ENCODE results near the gene OR2D2.
"Not testable (repeated sequence)": the region's sequence is repeated elsewhere in the genome, so short reads cannot be mapped to it uniquely, and the experiment has no call there.

Gene OR2D2

GRCh38 chr11:6920702-6921101 is 28.4 kb upstream of the OR2D2 start, which contains the start of gene OR2D3:
Gene OR2D3, plus strand, starts transcription at chr11:6921002. Its CDS starts 0 bp downstream, at chr11:6921002.
- Histone ChIP-seq H4K20me1 (ENCODE audit: insufficient read depth, low read length) (no peaks in the 10 kb centered on the region), H2AFZ (ENCODE audit: low read depth, low read length) (no peak within 1 kb of the TSS), H3K27ac (ENCODE audit: low read length) (no peak within 1 kb of the TSS), H3K9ac (ENCODE audit: low read depth, low read length) (no peak within 1 kb of the TSS), H3K9me3 (ENCODE audit: insufficient read depth, low read length, severe bottlenecking) (no peaks in the 10 kb centered on the region), H3K4me2 (ENCODE audit: insufficient read depth, low read length) (no peak within 1 kb of the TSS), H3K27me3 (ENCODE audit: insufficient read depth, low read length, poor library complexity) (no peaks in the 10 kb centered on the region), H3K36me3 (ENCODE audit: insufficient read depth, low read length) (peaks cover 5% of the 10 kb centered on the region; the same call in 1 of the 2 replicates), H3K4me3 (ENCODE audit: low read depth in 1 of 2, low read length in 2 of 2) (no peak within 1 kb of the TSS), H3K79me2 (ENCODE audit: insufficient read depth, low read length) (no peaks in the 10 kb centered on the region), H3K4me1 (ENCODE audit: insufficient read depth, low read length) (peaks cover 4% of the 10 kb centered on the region)
- TF ChIP-seq EZH2 (IDR thresholded peaks at IDR 0.05; ENCODE audit: borderline replicate concordance, low read depth, low read length, severe bottlenecking), result no peak
- no peak for TF ChIP-seq CTCF (IDR thresholded peaks at IDR 0.05; ENCODE audit: borderline replicate concordance, extremely low read depth, low read length, poor library complexity, severe bottlenecking)
- DNase-seq (no peak), ATAC-seq (ENCODE audit: insufficient read depth, low read depth) (no peak)

- no peaks in the 10 kb centered on the region for H3K4me1 ChIP-seq (ENCODE audit: insufficient read depth, low read length)
- H3K79me2 ChIP-seq (ENCODE audit: insufficient read depth, low read length), result no peaks in the 10 kb centered on the region
- H3K27ac ChIP-seq (ENCODE audit: low read length), result no peak overlapping the region
- no peak overlapping the region for H3K4me3 ChIP-seq (ENCODE audit: low read depth in 1 of 2, low read length in 2 of 2)
- ATAC-seq (ENCODE audit: insufficient read depth, low read depth) (no peak), DNase-seq (no peak)
- TF ChIP-seq EZH2 (IDR thresholded peaks at IDR 0.05; ENCODE audit: borderline replicate concordance, low read depth, low read length, severe bottlenecking) (no peak), CTCF (IDR thresholded peaks at IDR 0.05; ENCODE audit: borderline replicate concordance, extremely low read depth, low read length, poor library complexity, severe bottlenecking) (no peak)
- H3K9me3 ChIP-seq (ENCODE audit: insufficient read depth, low read length, severe bottlenecking), result no peaks in the 10 kb centered on the region
- no peak overlapping the region for H3K9ac ChIP-seq (ENCODE audit: low read depth, low read length)
- no peaks in the 10 kb centered on the region for H4K20me1 ChIP-seq (ENCODE audit: insufficient read depth, low read length)
- H3K27me3 ChIP-seq (ENCODE audit: insufficient read depth, low read length, poor library complexity), result no peaks in the 10 kb centered on the region
- H2AFZ ChIP-seq (ENCODE audit: low read depth, low read length), result no peak overlapping the region
- peaks cover 5% of the 10 kb centered on the region; the same call in 1 of the 2 replicates for H3K36me3 ChIP-seq (ENCODE audit: insufficient read depth, low read length)
- no peak overlapping the region for H3K4me2 ChIP-seq (ENCODE audit: insufficient read depth, low read length)
Observed at GRCh38 chr11:6919698-6920097, 27.4 kb upstream of the OR2D2 start.

GRCh38 chr11:6911948-6912347 is 19.6 kb upstream of the OR2D2 start:
- H3K36me3 ChIP-seq (ENCODE audit: insufficient read depth, low read length), result no peaks in the 10 kb centered on the region
- no peak overlapping the region for H2AFZ ChIP-seq (ENCODE audit: low read depth, low read length)
- H3K9me3 ChIP-seq (ENCODE audit: insufficient read depth, low read length, severe bottlenecking), result no peaks in the 10 kb centered on the region
- DNase-seq, result no peak
- no peak overlapping the region for H3K27ac ChIP-seq (ENCODE audit: low read length)
- no peaks in the 10 kb centered on the region for H4K20me1 ChIP-seq (ENCODE audit: insufficient read depth, low read length)
- no peaks in the 10 kb centered on the region for H3K27me3 ChIP-seq (ENCODE audit: insufficient read depth, low read length, poor library complexity)
- no peak for TF ChIP-seq CTCF (IDR thresholded peaks at IDR 0.05; ENCODE audit: borderline replicate concordance, extremely low read depth, low read length, poor library complexity, severe bottlenecking)
- no peak for TF ChIP-seq EZH2 (IDR thresholded peaks at IDR 0.05; ENCODE audit: borderline replicate concordance, low read depth, low read length, severe bottlenecking)
- peaks cover 10% of the 10 kb centered on the region; the same call in 1 of the 2 replicates for H3K4me1 ChIP-seq (ENCODE audit: insufficient read depth, low read length)
- H3K9ac ChIP-seq (ENCODE audit: low read depth, low read length), result no peak overlapping the region
- no peak for ATAC-seq (ENCODE audit: insufficient read depth, low read depth)
- H3K4me3 ChIP-seq (ENCODE audit: low read depth in 1 of 2, low read length in 2 of 2), result no peak overlapping the region
- H3K79me2 ChIP-seq (ENCODE audit: insufficient read depth, low read length), result no peaks in the 10 kb centered on the region
- no peak overlapping the region for H3K4me2 ChIP-seq (ENCODE audit: insufficient read depth, low read length)

- H3K4me2 ChIP-seq (ENCODE audit: insufficient read depth, low read length), result no peak overlapping the region
- no peaks in the 10 kb centered on the region for H3K9me3 ChIP-seq (ENCODE audit: insufficient read depth, low read length, severe bottlenecking)
- ATAC-seq (ENCODE audit: insufficient read depth, low read depth) (no peak), DNase-seq (no peak)
- no peaks in the 10 kb centered on the region for H4K20me1 ChIP-seq (ENCODE audit: insufficient read depth, low read length)
- no peaks in the 10 kb centered on the region for H3K79me2 ChIP-seq (ENCODE audit: insufficient read depth, low read length)
- peaks cover 10% of the 10 kb centered on the region; the same call in 1 of the 2 replicates for H3K4me1 ChIP-seq (ENCODE audit: insufficient read depth, low read length)
- no peak overlapping the region for H2AFZ ChIP-seq (ENCODE audit: low read depth, low read length)
- no peak overlapping the region for H3K27ac ChIP-seq (ENCODE audit: low read length)
- no peak overlapping the region for H3K4me3 ChIP-seq (ENCODE audit: low read depth in 1 of 2, low read length in 2 of 2)
- H3K9ac ChIP-seq (ENCODE audit: low read depth, low read length), result no peak overlapping the region
- no peaks in the 10 kb centered on the region for H3K36me3 ChIP-seq (ENCODE audit: insufficient read depth, low read length)
- no peak for TF ChIP-seq EZH2 (IDR thresholded peaks at IDR 0.05; ENCODE audit: borderline replicate concordance, low read depth, low read length, severe bottlenecking)
- TF ChIP-seq CTCF (IDR thresholded peaks at IDR 0.05; ENCODE audit: borderline replicate concordance, extremely low read depth, low read length, poor library complexity, severe bottlenecking), result no peak
- no peaks in the 10 kb centered on the region for H3K27me3 ChIP-seq (ENCODE audit: insufficient read depth, low read length, poor library complexity)
Observed at GRCh38 chr11:6911378-6911777, 19.1 kb upstream of the OR2D2 start.

- not testable (repeated sequence) for H3K79me2 ChIP-seq (ENCODE audit: insufficient read depth, low read length); H3K9ac ChIP-seq (ENCODE audit: low read depth, low read length); H3K4me1 ChIP-seq (ENCODE audit: insufficient read depth, low read length); H4K20me1 ChIP-seq (ENCODE audit: insufficient read depth, low read length); H3K27ac ChIP-seq (ENCODE audit: low read length); H3K27me3 ChIP-seq (ENCODE audit: insufficient read depth, low read length, poor library complexity); DNase-seq; H2AFZ ChIP-seq (ENCODE audit: low read depth, low read length); H3K4me3 ChIP-seq (ENCODE audit: low read depth in 1 of 2, low read length in 2 of 2); H3K36me3 ChIP-seq (ENCODE audit: insufficient read depth, low read length); H3K4me2 ChIP-seq (ENCODE audit: insufficient read depth, low read length); H3K9me3 ChIP-seq (ENCODE audit: insufficient read depth, low read length, severe bottlenecking); ATAC-seq (ENCODE audit: insufficient read depth, low read depth)
Observed at GRCh38 chr11:6904804-6905203, 12.5 kb upstream of the OR2D2 start.
